SK-N-SH treated with all-trans-retinoic acid at 6 μM for 48 hours (cell line): ENCODE measurements around the gene RASGRP3.

Experiments
- ARNTL ChIP-seq: fragments of 450-650 bp; formaldehyde crosslinking; IDR thresholded peaks from 2 replicates; pipeline ENCODE4 v1.5.0; 2020; ENCODE audit warnings: low read depth, mild to moderate bottlenecking, moderate library complexity, borderline replicate concordance
- ISL1 ChIP-seq: fragments of 250-450 bp; sonication (Bioruptor Pico); IDR thresholded peaks from 2 replicates; pipeline ENCODE4 v2.1.2; 2022; ENCODE audit warnings: mild to moderate bottlenecking, moderate library complexity
- PATZ1 ChIP-seq: fragments of 250-450 bp; sonication (Bioruptor Pico); IDR thresholded peaks from 2 replicates; pipeline ENCODE4 v1.8.0; 2020; ENCODE audit warnings: mild to moderate bottlenecking, moderate library complexity, borderline replicate concordance
- POU6F1 ChIP-seq: fragments of 250-450 bp; sonication (Bioruptor Pico); IDR thresholded peaks from 2 replicates; pipeline ENCODE4 v1.8.0; 2021; ENCODE audit warnings: low read depth, mild to moderate bottlenecking, moderate library complexity, borderline replicate concordance
- RARB ChIP-seq: fragments of 250-450 bp; sonication (Bioruptor Pico); IDR thresholded peaks from 2 replicates; pipeline ENCODE4 v1.8.0; 2021; ENCODE audit warnings: mild to moderate bottlenecking, moderate library complexity
- ZFP30 ChIP-seq: fragments of 450-650 bp; formaldehyde crosslinking; IDR thresholded peaks from 2 replicates; pipeline ENCODE4 v1.5.0; 2022; ENCODE audit warnings: mild to moderate bottlenecking, moderate library complexity
- ZNF70 ChIP-seq: fragments of 450-650 bp; formaldehyde crosslinking; IDR thresholded peaks from 2 replicates; pipeline ENCODE4 v1.5.0; 2020; ENCODE audit warnings: mild to moderate bottlenecking, moderate library complexity
- TF ChIP-seq, protein P1 (sequence below): fragments of 250-450 bp; sonication (Bioruptor Pico); IDR thresholded peaks from 2 replicates; pipeline ENCODE4 v1.5.0; 2020; ENCODE audit warnings: mild to moderate bottlenecking, moderate library complexity
- TF ChIP-seq, protein P2 (sequence below): fragments of 250-450 bp; sonication (Bioruptor Pico); IDR thresholded peaks from 2 replicates; pipeline ENCODE4 v1.5.1; 2021; ENCODE audit warnings: mild to moderate bottlenecking, moderate library complexity

DNA sequence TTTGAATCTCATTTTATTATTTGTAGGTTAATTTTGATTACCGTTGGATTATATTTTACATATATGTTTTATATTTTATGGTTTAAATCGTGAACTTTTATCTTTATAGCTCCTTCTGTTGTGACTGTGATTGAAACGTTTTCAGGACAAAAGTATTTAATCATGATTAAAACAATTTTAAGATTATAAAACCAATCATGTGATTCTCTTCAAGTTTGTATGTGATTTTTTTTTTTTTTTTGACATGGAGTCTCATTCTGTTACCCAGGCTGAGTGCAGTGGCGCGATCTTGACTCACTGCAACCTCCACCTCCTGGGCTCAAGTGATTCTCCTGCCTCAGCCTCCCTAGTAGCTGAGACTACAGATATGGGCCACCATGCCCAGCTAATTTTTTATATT is 7.2 kb upstream of the RASGRP3 start:
- TF ChIP-seq ZFP30 (CRISPR knock-in tag): no peak
- TF ChIP-seq RARB (CRISPR knock-in tag): no peak
- TF ChIP-seq, protein P1, sequence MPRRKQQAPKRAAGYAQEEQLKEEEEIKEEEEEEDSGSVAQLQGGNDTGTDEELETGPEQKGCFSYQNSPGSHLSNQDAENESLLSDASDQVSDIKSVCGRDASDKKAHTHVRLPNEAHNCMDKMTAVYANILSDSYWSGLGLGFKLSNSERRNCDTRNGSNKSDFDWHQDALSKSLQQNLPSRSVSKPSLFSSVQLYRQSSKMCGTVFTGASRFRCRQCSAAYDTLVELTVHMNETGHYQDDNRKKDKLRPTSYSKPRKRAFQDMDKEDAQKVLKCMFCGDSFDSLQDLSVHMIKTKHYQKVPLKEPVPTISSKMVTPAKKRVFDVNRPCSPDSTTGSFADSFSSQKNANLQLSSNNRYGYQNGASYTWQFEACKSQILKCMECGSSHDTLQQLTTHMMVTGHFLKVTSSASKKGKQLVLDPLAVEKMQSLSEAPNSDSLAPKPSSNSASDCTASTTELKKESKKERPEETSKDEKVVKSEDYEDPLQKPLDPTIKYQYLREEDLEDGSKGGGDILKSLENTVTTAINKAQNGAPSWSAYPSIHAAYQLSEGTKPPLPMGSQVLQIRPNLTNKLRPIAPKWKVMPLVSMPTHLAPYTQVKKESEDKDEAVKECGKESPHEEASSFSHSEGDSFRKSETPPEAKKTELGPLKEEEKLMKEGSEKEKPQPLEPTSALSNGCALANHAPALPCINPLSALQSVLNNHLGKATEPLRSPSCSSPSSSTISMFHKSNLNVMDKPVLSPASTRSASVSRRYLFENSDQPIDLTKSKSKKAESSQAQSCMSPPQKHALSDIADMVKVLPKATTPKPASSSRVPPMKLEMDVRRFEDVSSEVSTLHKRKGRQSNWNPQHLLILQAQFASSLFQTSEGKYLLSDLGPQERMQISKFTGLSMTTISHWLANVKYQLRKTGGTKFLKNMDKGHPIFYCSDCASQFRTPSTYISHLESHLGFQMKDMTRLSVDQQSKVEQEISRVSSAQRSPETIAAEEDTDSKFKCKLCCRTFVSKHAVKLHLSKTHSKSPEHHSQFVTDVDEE: no peak
- no peak for TF ChIP-seq POU6F1
- TF ChIP-seq ZNF70 (CRISPR knock-in tag): no peak
- no peak for TF ChIP-seq PATZ1
- TF ChIP-seq ISL1 (CRISPR knock-in tag): no peak
- TF ChIP-seq, protein P2, sequence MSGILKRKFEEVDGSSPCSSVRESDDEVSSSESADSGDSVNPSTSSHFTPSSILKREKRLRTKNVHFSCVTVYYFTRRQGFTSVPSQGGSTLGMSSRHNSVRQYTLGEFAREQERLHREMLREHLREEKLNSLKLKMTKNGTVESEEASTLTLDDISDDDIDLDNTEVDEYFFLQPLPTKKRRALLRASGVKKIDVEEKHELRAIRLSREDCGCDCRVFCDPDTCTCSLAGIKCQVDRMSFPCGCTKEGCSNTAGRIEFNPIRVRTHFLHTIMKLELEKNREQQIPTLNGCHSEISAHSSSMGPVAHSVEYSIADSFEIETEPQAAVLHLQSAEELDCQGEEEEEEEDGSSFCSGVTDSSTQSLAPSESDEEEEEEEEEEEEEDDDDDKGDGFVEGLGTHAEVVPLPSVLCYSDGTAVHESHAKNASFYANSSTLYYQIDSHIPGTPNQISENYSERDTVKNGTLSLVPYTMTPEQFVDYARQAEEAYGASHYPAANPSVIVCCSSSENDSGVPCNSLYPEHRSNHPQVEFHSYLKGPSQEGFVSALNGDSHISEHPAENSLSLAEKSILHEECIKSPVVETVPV (CRISPR knock-in tag): no peak
- no peak for TF ChIP-seq ARNTL
